ENCODE measurements around the gene JPH4.

JPH4 gene

DNA sequence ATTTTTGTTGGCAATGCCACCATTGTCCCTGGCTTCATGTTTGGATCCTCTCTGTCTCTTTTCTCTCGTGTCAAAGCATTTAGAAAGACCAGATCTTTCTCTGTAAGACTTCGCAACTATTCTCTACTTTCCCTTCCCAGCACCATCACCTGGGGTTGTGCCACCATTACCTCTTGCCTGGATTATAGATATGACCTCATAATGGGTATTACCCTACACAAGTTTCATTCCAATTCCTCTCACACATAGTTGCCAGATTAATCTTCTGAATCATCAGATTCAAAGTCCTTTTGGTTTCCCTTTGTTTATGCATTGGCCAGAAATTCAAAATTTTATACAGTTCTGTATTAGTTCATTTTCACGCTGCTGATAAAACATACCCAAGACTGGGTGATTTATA lies 30.4 kb upstream of the JPH4 start:
- no peak overlapping the region for H3K4me3 ChIP-seq (ENCODE audit: low read depth, low read length, poor library complexity, severe bottlenecking)
- H3K36me3 ChIP-seq (ENCODE audit: insufficient read depth, low read length) = no peaks in the 10 kb centered on the region
- H3K4me2 ChIP-seq (ENCODE audit: low read length) = no peak overlapping the region
- peaks cover 5% of the 10 kb centered on the region; the same call in 1 of the 2 replicates for H3K27me3 ChIP-seq (ENCODE audit: insufficient read depth, low read length)
- no peaks in the 10 kb centered on the region for H3K79me2 ChIP-seq (ENCODE audit: insufficient read depth, low read length)
- no peaks in the 10 kb centered on the region for H3K9me2 ChIP-seq (ENCODE audit: low read depth, low read length)
- no peaks in the 10 kb centered on the region for H3K4me1 ChIP-seq (ENCODE audit: insufficient read depth, low read length, severe bottlenecking)
- no peak overlapping the region for H3K27ac ChIP-seq (ENCODE audit: low read depth, low read length, poor library complexity, severe bottlenecking)
- no peaks in the 10 kb centered on the region for H3K9me3 ChIP-seq (ENCODE audit: low read length)
- no peak overlapping the region for H2AFZ ChIP-seq (ENCODE audit: low read length)
- no peaks in the 10 kb centered on the region for H3F3A ChIP-seq (ENCODE audit: insufficient read depth, low read length)
- H4K20me1 ChIP-seq (ENCODE audit: insufficient read depth, low read length) = no peaks in the 10 kb centered on the region
- TF ChIP-seq, protein P1, sequence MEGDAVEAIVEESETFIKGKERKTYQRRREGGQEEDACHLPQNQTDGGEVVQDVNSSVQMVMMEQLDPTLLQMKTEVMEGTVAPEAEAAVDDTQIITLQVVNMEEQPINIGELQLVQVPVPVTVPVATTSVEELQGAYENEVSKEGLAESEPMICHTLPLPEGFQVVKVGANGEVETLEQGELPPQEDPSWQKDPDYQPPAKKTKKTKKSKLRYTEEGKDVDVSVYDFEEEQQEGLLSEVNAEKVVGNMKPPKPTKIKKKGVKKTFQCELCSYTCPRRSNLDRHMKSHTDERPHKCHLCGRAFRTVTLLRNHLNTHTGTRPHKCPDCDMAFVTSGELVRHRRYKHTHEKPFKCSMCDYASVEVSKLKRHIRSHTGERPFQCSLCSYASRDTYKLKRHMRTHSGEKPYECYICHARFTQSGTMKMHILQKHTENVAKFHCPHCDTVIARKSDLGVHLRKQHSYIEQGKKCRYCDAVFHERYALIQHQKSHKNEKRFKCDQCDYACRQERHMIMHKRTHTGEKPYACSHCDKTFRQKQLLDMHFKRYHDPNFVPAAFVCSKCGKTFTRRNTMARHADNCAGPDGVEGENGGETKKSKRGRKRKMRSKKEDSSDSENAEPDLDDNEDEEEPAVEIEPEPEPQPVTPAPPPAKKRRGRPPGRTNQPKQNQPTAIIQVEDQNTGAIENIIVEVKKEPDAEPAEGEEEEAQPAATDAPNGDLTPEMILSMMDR (IDR thresholded peaks at IDR 0.05; ENCODE audit: low read length) = no peak
- no peak for TF ChIP-seq EZH2 (IDR thresholded peaks at IDR 0.05; ENCODE audit: borderline replicate concordance, low read length)
- H3K9ac ChIP-seq (ENCODE audit: low read length) = no peak overlapping the region

DNA sequence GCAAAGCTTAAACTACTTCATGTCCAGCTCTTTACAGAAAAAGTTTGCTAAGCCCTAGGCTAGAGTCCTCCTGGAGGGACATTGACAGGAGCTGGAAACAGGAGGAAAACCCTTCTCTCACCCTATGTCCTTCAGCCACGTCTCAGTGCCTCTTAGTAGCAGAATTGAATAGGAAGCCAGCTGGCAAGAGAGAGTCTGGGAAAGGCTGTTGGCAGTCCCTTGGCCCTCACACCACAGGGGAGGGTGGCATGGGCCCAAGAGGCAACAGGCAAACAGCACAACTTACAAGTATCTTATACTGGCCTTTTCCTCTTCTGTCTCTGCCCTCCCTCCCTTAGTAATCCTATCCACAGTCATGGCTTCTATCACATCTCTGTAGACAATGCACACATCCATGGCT lies 29.9 kb upstream of the JPH4 start:
- TF ChIP-seq, protein P1 (IDR thresholded peaks at IDR 0.05; ENCODE audit: low read length) = no peak
- no peak for TF ChIP-seq EZH2 (IDR thresholded peaks at IDR 0.05; ENCODE audit: borderline replicate concordance, low read length)
- no peaks in the 10 kb centered on the region for H3K4me1 ChIP-seq (ENCODE audit: insufficient read depth, low read length, severe bottlenecking)
- H3K9ac ChIP-seq (ENCODE audit: low read length) = no peak overlapping the region
- H3K9me3 ChIP-seq (ENCODE audit: low read length) = no peaks in the 10 kb centered on the region
- H3K4me2 ChIP-seq (ENCODE audit: low read length) = no peak overlapping the region
- H4K20me1 ChIP-seq (ENCODE audit: insufficient read depth, low read length) = no peaks in the 10 kb centered on the region
- peaks cover 5% of the 10 kb centered on the region; the same call in 1 of the 2 replicates for H3K27me3 ChIP-seq (ENCODE audit: insufficient read depth, low read length)
- no peaks in the 10 kb centered on the region for H3K36me3 ChIP-seq (ENCODE audit: insufficient read depth, low read length)
- no peaks in the 10 kb centered on the region for H3K9me2 ChIP-seq (ENCODE audit: low read depth, low read length)
- H3K79me2 ChIP-seq (ENCODE audit: insufficient read depth, low read length) = no peaks in the 10 kb centered on the region
- no peak overlapping the region for H2AFZ ChIP-seq (ENCODE audit: low read length)
- no peak overlapping the region for H3K27ac ChIP-seq (ENCODE audit: low read depth, low read length, poor library complexity, severe bottlenecking)
- no peak overlapping the region for H3K4me3 ChIP-seq (ENCODE audit: low read depth, low read length, poor library complexity, severe bottlenecking)
- no peaks in the 10 kb centered on the region for H3F3A ChIP-seq (ENCODE audit: insufficient read depth, low read length)

DNA sequence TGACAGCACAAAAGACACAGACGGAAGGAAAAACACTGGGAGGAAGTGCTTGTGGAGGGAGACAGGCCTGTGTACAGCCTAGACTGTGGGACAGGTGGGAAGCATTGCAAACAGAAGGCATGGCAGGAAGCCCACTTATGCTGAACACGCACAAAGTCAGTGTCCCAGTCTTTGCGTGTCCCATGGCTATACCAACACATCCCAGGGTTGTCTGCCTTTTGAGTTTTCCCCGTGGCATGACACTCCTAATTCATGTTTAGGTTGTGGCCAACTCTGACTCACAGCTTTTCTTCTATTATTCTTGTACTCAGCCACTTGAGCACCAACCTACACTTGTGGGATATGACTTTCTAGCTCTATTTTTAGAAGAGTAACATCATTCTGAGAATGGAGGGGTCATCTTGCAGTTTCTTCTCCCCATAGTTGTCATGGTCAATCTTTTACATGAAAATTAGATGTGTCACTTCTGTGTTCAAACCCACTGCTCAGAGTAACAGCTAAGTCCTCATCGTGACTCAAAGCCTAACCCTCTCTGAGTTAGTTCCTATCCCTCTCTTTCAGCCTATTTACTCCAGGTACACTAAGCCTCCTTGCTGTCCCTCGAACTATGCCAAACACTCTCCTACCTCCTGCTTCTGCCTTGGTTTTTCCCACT lies 27.5 kb upstream of the JPH4 start:
- no peaks in the 10 kb centered on the region for H3F3A ChIP-seq (ENCODE audit: insufficient read depth, low read length)
- H3K9me3 ChIP-seq (ENCODE audit: low read length) = no peaks in the 10 kb centered on the region
- no peaks in the 10 kb centered on the region for H3K36me3 ChIP-seq (ENCODE audit: insufficient read depth, low read length)
- H4K20me1 ChIP-seq (ENCODE audit: insufficient read depth, low read length) = no peaks in the 10 kb centered on the region
- peaks cover 5% of the 10 kb centered on the region; the same call in 1 of the 2 replicates for H3K27me3 ChIP-seq (ENCODE audit: insufficient read depth, low read length)
- TF ChIP-seq EZH2 (IDR thresholded peaks at IDR 0.05; ENCODE audit: borderline replicate concordance, low read length) = no peak
- TF ChIP-seq, protein P1 (IDR thresholded peaks at IDR 0.05; ENCODE audit: low read length) = no peak
- H3K27ac ChIP-seq (ENCODE audit: low read depth, low read length, poor library complexity, severe bottlenecking) = no peak overlapping the region
- no peak overlapping the region for H2AFZ ChIP-seq (ENCODE audit: low read length)
- no peak overlapping the region for H3K4me2 ChIP-seq (ENCODE audit: low read length)
- H3K9me2 ChIP-seq (ENCODE audit: low read depth, low read length) = no peaks in the 10 kb centered on the region
- H3K4me1 ChIP-seq (ENCODE audit: insufficient read depth, low read length, severe bottlenecking) = no peaks in the 10 kb centered on the region
- H3K4me3 ChIP-seq (ENCODE audit: low read depth, low read length, poor library complexity, severe bottlenecking) = no peak overlapping the region
- no peaks in the 10 kb centered on the region for H3K79me2 ChIP-seq (ENCODE audit: insufficient read depth, low read length)
- H3K9ac ChIP-seq (ENCODE audit: low read length) = no peak overlapping the region
